Measurements from ENCODE around the gene CEP152. TPM values are rescaled to one million over a fixed set of nuclear protein-coding genes. Genes with fewer than 3 reads are reported as not detected.

Gene CEP152
- total and polyA plus RNA-seq, 9 of the 15 experiments (the other 6 are each of a cell fraction or from before 2014, with no cell fraction given) = 9.9 to 43.0 (median 23.6) TPM

DNA sequence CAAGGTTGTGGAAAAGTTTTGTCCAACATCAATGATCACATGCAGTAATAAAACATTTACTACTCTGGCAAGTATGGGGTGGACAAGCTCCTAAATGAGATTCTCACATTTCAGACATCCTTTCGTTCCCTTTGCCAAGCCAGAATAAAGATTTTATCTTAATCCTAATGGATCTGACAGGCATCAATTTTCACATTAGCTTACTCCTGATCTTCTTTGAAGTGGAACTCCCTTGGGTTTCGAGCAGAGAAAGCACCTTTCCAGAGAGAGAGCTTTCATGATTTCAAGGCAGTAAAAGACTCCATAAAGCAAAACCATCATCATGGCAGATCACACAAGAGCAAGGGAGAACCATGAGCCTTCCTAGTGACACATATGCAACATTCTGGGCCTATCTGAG lies 39.8 kb upstream of the CEP152 start (continued):
- TF ChIP-seq NFE2L1 (tag; IDR thresholded peaks at IDR 0.05; ENCODE audit: borderline replicate concordance, low read depth) (no peak), PPARD (CRISPR knock-in tag; IDR thresholded peaks at IDR 0.05) (no peak), BHLHE40 (IDR thresholded peaks at IDR 0.05; ENCODE audit: low read length) (no peak)

DNA sequence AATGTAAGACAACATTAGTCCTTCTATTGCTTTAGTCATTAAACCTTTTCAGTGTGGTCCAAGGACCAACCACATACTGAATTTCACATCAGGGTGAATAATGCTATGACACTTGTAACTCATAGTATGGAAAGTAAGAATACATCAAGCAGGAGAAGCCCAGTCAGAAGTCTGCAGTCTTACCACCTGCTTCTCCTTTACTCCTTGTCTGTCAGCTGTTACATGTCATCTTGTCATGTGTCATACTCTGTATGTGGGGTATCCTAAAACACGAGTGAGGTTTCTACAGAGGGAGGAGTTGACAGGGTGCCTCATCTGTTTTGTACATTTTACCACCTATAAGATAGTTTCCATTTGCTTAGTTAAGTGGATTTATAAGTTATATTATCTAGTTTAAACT lies 34.3 kb upstream of the CEP152 start:
- POLR2A ChIA-PET = interaction anchor here (0.6 to 0.9 kb wide), 4 partner anchors 11 to 776 kb away, joined by 3 read pairs; partner anchors contain the start of gene DTWD1
- H3K9ac ChIP-seq (ENCODE audit: insufficient read depth in 1 of 2, low read depth in 2 of 2, low read length in 2 of 2) = no peak overlapping the region
- no peak overlapping the region for H3K4me2 ChIP-seq (ENCODE audit: insufficient read depth, low read length)
- no peak overlapping the region for H3K27ac ChIP-seq (ENCODE audit: extremely low read depth, low read depth, low read length)
- WGBS (ENCODE audit: insufficient coverage, low coverage, missing lambda C conversion rate) = 0% methylated on average over 1 of the region's 1 CpG
- no peaks in the 10 kb centered on the region; the same call in 1 of the 2 replicates for H3K9me3 ChIP-seq (replicated peaks; ENCODE audit: control insufficient read depth, insufficient read depth, low read depth, low read length)
- TF ChIP-seq PREB (CRISPR knock-in tag; IDR thresholded peaks at IDR 0.05) = no peak
- no peak for TF ChIP-seq ELF4 (CRISPR knock-in tag; IDR thresholded peaks at IDR 0.05)
- no peak for TF ChIP-seq ZNF224 (CRISPR knock-in tag; IDR thresholded peaks at IDR 0.05)
- no peak for TF ChIP-seq ESRRB (CRISPR knock-in tag; IDR thresholded peaks at IDR 0.05; ENCODE audit: borderline replicate concordance)
- TF ChIP-seq YY1 (IDR thresholded peaks at IDR 0.05; ENCODE audit: borderline replicate concordance in 1 of 3, control insufficient read depth in 1 of 3, extremely low read depth in 1 of 3, insufficient read depth in 3 of 3, insufficient read length in 1 of 3, insufficient replicate concordance in 2 of 3, low read depth in 1 of 3, low read length in 2 of 3) = no peak
- TF ChIP-seq, protein P1, sequence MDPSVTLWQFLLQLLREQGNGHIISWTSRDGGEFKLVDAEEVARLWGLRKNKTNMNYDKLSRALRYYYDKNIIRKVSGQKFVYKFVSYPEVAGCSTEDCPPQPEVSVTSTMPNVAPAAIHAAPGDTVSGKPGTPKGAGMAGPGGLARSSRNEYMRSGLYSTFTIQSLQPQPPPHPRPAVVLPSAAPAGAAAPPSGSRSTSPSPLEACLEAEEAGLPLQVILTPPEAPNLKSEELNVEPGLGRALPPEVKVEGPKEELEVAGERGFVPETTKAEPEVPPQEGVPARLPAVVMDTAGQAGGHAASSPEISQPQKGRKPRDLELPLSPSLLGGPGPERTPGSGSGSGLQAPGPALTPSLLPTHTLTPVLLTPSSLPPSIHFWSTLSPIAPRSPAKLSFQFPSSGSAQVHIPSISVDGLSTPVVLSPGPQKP (CRISPR knock-in tag; IDR thresholded peaks at IDR 0.05) = no peak
- no peak for TF ChIP-seq ZNF384 (IDR thresholded peaks at IDR 0.05; ENCODE audit: low read depth, low read length)
- no peak for TF ChIP-seq ZNF696 (CRISPR knock-in tag; conservative IDR thresholded peaks at IDR 0.05)
- TF ChIP-seq, protein P2, sequence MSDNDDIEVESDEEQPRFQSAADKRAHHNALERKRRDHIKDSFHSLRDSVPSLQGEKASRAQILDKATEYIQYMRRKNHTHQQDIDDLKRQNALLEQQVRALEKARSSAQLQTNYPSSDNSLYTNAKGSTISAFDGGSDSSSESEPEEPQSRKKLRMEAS (CRISPR knock-in tag; IDR thresholded peaks at IDR 0.05) = no peak
- TF ChIP-seq MBD1 (CRISPR knock-in tag; IDR thresholded peaks at IDR 0.05) = no peak
- TF ChIP-seq ZNF3 (CRISPR knock-in tag; IDR thresholded peaks at IDR 0.05) = no peak
- no peaks in the 10 kb centered on the region for H3K4me1 ChIP-seq (replicated peaks in 1 of 2; ENCODE audit: control insufficient read depth in 2 of 2, insufficient read depth in 2 of 2, low read length in 2 of 2)
- no peaks in the 10 kb centered on the region for H3K79me2 ChIP-seq (ENCODE audit: control insufficient read depth, insufficient read depth, low read length)
- no peak overlapping the region for H2AFZ ChIP-seq (ENCODE audit: low read depth, low read length)
- no peak for DNase-seq (ENCODE audit: extremely low read depth in 1 of 4, low spot score in 3 of 4)
- no peaks in the 10 kb centered on the region for H3K9me1 ChIP-seq (ENCODE audit: control insufficient read depth, insufficient read depth, low read length)
- CTCF ChIA-PET (ENCODE audit: low intra/inter-chr PET ratio) = no interaction called here
- BruUV-seq (replicated peaks) = no TSS peak
- H3K36me3 ChIP-seq (ENCODE audit: control insufficient read depth, insufficient read depth, low read length) = no peaks in the 10 kb centered on the region
- no peaks in the 10 kb centered on the region for H3K27me3 ChIP-seq (ENCODE audit: control insufficient read depth in 2 of 2, insufficient read depth in 2 of 2, low read length in 2 of 2)
- no peak for ATAC-seq
- H3K4me3 ChIP-seq = no peak overlapping the region
- no peaks in the 10 kb centered on the region for H4K20me1 ChIP-seq (replicated peaks; ENCODE audit: control insufficient read depth, insufficient read depth, low read length)
- FAIRE-seq = no peak
- intact Hi-C loops (cut with micrococcal nuclease) = no loop called here
- in situ Hi-C loops (cut with MboI) = no loop called here
